HEK293 (cell line): ENCODE measurements around the gene DDIT4.

Experiments
- CTCF ChIA-PET: fragments of 350-600 bp; formaldehyde crosslinking; extraction: SDS; loops from one replicate; lab custom pipeline; 2021; ENCODE audit warnings: antibody characterized with exemption; lab: Yijun Ruan, JAX
- POLR2A ChIA-PET: fragments of 300-600 bp; formaldehyde crosslinking; extraction: SDS; loops from one replicate; lab custom pipeline; 2020; ENCODE audit warnings: antibody characterized with exemption, inconsistent platforms; lab: Yijun Ruan, JAX
- H3K27ac ChIP-seq: fragments of 200-500 bp; sonication (Bioruptor generic); 2 replicates; pipeline ENCODE4 v1.5.1; 2014; ENCODE audit warnings: low read depth, low read length, control low read depth, inconsistent platforms; ENCODE audit errors: extremely low read depth
- H3K36me3 ChIP-seq, 2 experiments: fragments of 200-500 bp in 1 of 2; sonication (Bioruptor generic) in 1 of 2; 1 replicate in 1 of 2; 2 replicates in 1 of 2; pipeline ENCODE4 v1.5.1; 2014 to 2017; ENCODE audit warnings: inconsistent platforms in 2 of 2, low read length in 2 of 2; ENCODE audit not compliant: control insufficient read depth in 2 of 2, insufficient read depth in 1 of 2
- H3K4me1 ChIP-seq: fragments of 200-500 bp; sonication (Bioruptor generic); 2 replicates; pipeline ENCODE4 v1.5.1; 2014; ENCODE audit warnings: mild to moderate bottlenecking, low read length, inconsistent platforms; ENCODE audit not compliant: control insufficient read depth, insufficient read depth
- H3K4me3 ChIP-seq: 2 replicates; pipeline ENCODE4 v1.5.1; 2011; ENCODE audit warnings: low read depth, mild to moderate bottlenecking, control low read depth, low read length, moderate library complexity
- H3K9me3 ChIP-seq: fragments of 200-500 bp; sonication (Bioruptor generic); 2 replicates; pipeline ENCODE4 v1.5.1; 2014; ENCODE audit warnings: low read depth, low read length, inconsistent platforms; ENCODE audit not compliant: control insufficient read depth, insufficient read depth
- AEBP2 ChIP-seq: fragments of 450-650 bp; formaldehyde crosslinking; IDR thresholded peaks from 2 replicates; pipeline ENCODE4 v1.5.1; 2016; ENCODE audit warnings: missing biosample characterization, missing genetic modification characterization, borderline replicate concordance
- FEZF1 ChIP-seq: fragments of 450-650 bp; formaldehyde crosslinking; IDR thresholded peaks from 2 replicates; pipeline ENCODE4 v1.5.1; 2016; ENCODE audit warnings: missing biosample characterization, missing genetic modification characterization
- GLI2 ChIP-seq: fragments of 450-650 bp; formaldehyde crosslinking; IDR thresholded peaks from 2 replicates; pipeline ENCODE4; 2017; ENCODE audit warnings: missing biosample characterization, missing genetic modification characterization, low read depth, borderline replicate concordance
- GLIS1 ChIP-seq: fragments of 450-650 bp; formaldehyde crosslinking; IDR thresholded peaks from 2 replicates; pipeline ENCODE4 v1.5.1; 2016; ENCODE audit warnings: missing biosample characterization, missing genetic modification characterization
- REST ChIP-seq: fragments of 450-650 bp; formaldehyde crosslinking; IDR thresholded peaks from 2 replicates; pipeline ENCODE4 v1.5.1; 2016; ENCODE audit warnings: missing biosample characterization, missing genetic modification characterization
- SP2 ChIP-seq: fragments of 450-650 bp; formaldehyde crosslinking; IDR thresholded peaks from 2 replicates; pipeline ENCODE4 v1.5.1; 2016; ENCODE audit warnings: missing biosample characterization, missing genetic modification characterization
- ZBTB8A ChIP-seq: fragments of 450-650 bp; formaldehyde crosslinking; IDR thresholded peaks from 2 replicates; pipeline ENCODE4 v1.5.1; 2016; ENCODE audit warnings: missing biosample characterization, missing genetic modification characterization
- ZFHX2 ChIP-seq: fragments of 450-650 bp; formaldehyde crosslinking; conservative IDR thresholded peaks from 2 replicates; pipeline ENCODE4 v1.5.1; 2016; ENCODE audit warnings: missing biosample characterization, missing genetic modification characterization
- ZNF132 ChIP-seq: fragments of 450-650 bp; formaldehyde crosslinking; IDR thresholded peaks from 2 replicates; pipeline ENCODE4 v1.5.1; 2017; ENCODE audit warnings: missing biosample characterization, missing genetic modification characterization, borderline replicate concordance
- ZNF16 ChIP-seq: fragments of 450-650 bp; formaldehyde crosslinking; IDR thresholded peaks from 2 replicates; pipeline ENCODE4 v1.5.1; 2016; ENCODE audit warnings: low read depth, missing biosample characterization, missing genetic modification characterization
- ZNF274 ChIP-seq, 2 experiments: fragments of 200-500 bp in 1 of 2; fragments of 450-650 bp in 1 of 2; sonication (Bioruptor generic) in 1 of 2; formaldehyde crosslinking in 1 of 2; IDR thresholded peaks; 2 replicates each; pipeline versions ENCODE4 v1.5.1 to v1.6.1; 2014 to 2016; ENCODE audit warnings: borderline replicate concordance in 1 of 2, inconsistent platforms in 1 of 2, low read length in 1 of 2, missing biosample characterization in 1 of 2, missing genetic modification characterization in 1 of 2
- ZNF391 ChIP-seq: fragments of 450-650 bp; formaldehyde crosslinking; IDR thresholded peaks from 2 replicates; pipeline ENCODE4 v1.5.1; 2016; ENCODE audit warnings: low read depth, missing biosample characterization, missing genetic modification characterization, borderline replicate concordance
- ZNF398 ChIP-seq: fragments of 450-650 bp; formaldehyde crosslinking; IDR thresholded peaks from 2 replicates; pipeline ENCODE4 v1.5.1; 2017; ENCODE audit warnings: missing biosample characterization, missing genetic modification characterization
- ZNF488 ChIP-seq: fragments of 450-650 bp; formaldehyde crosslinking; IDR thresholded peaks from 2 replicates; pipeline ENCODE4 v1.5.1; 2016; ENCODE audit warnings: missing biosample characterization, missing genetic modification characterization
- ZNF501 ChIP-seq: fragments of 450-650 bp; formaldehyde crosslinking; IDR thresholded peaks from 2 replicates; pipeline ENCODE4 v1.5.1; 2016; ENCODE audit warnings: missing biosample characterization, missing genetic modification characterization
- ZNF530 ChIP-seq: fragments of 450-650 bp; formaldehyde crosslinking; IDR thresholded peaks from 2 replicates; pipeline ENCODE4 v1.5.1; 2016; ENCODE audit warnings: low read depth, missing biosample characterization, missing genetic modification characterization
- ZSCAN23 ChIP-seq: fragments of 450-650 bp; formaldehyde crosslinking; IDR thresholded peaks from 2 replicates; pipeline ENCODE4 v1.5.1; 2016; ENCODE audit warnings: missing biosample characterization, missing genetic modification characterization
- ZSCAN30 ChIP-seq: fragments of 450-650 bp; IDR thresholded peaks from 2 replicates; pipeline ENCODE4 v1.5.1; 2018; ENCODE audit warnings: missing biosample characterization, mild to moderate bottlenecking, missing genetic modification characterization, moderate library complexity
- TF ChIP-seq, protein P1 (sequence below): fragments of 450-650 bp; IDR thresholded peaks from 2 replicates; pipeline ENCODE4 v1.5.1; 2018; ENCODE audit warnings: missing biosample characterization, missing genetic modification characterization
- TF ChIP-seq, protein P2 (sequence below): fragments of 450-650 bp; formaldehyde crosslinking; IDR thresholded peaks from 2 replicates; pipeline ENCODE4 v1.5.1; 2017; ENCODE audit warnings: missing biosample characterization, missing genetic modification characterization
- TF ChIP-seq, protein P3 (sequence below): fragments of 450-650 bp; formaldehyde crosslinking; IDR thresholded peaks from 2 replicates; pipeline ENCODE4 v1.5.1; 2016; ENCODE audit warnings: missing biosample characterization, missing genetic modification characterization, low read depth

Gene DDIT4

GRCh38 chr10:72259491-72260238, 14.1 kb upstream of the DDIT4 start:
- H3K27ac ChIP-seq = peak overlapping the region; percentile 94
- H3K9me3 ChIP-seq = no peaks in the 10 kb centered on the region
- H3K4me1 ChIP-seq = peaks cover 29% of the 10 kb centered on the region
- ChIA-PET CTCF (interaction anchor here (0.5 to 3.3 kb wide), 5 partner anchors 7 to 77 kb away, joined by 3 to 27 read pairs (median 3); partner anchors contain the start of gene DDIT4), POLR2A (interaction anchor here (0.8 to 5.8 kb wide), 9 partner anchors 11 to 75 kb away, joined by 3 to 120 read pairs (median 11); partner anchors contain the start of gene DDIT4)
- no peaks in the 10 kb centered on the region for H3K36me3 ChIP-seq
- H3K4me3 ChIP-seq = no peak overlapping the region
- TF ChIP-seq, protein P1, sequence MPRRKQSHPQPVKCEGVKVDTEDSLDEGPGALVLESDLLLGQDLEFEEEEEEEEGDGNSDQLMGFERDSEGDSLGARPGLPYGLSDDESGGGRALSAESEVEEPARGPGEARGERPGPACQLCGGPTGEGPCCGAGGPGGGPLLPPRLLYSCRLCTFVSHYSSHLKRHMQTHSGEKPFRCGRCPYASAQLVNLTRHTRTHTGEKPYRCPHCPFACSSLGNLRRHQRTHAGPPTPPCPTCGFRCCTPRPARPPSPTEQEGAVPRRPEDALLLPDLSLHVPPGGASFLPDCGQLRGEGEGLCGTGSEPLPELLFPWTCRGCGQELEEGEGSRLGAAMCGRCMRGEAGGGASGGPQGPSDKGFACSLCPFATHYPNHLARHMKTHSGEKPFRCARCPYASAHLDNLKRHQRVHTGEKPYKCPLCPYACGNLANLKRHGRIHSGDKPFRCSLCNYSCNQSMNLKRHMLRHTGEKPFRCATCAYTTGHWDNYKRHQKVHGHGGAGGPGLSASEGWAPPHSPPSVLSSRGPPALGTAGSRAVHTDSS = no peak
- no peak for TF ChIP-seq ZNF501 (tag by site-specific recombination)
- TF ChIP-seq FEZF1 (tag by site-specific recombination) = peak; percentile 46; the same call in 1 of the 2 replicates
- 0 out of 2 replicates have a peak, but pooled peaks have one; percentile 30 for TF ChIP-seq ZSCAN30 (tag by site-specific recombination)
- peak; percentile 33; the same call in 1 of the 2 replicates for TF ChIP-seq GLIS1
- no peak for TF ChIP-seq REST (tag by site-specific recombination)
- 0 out of 2 replicates have a peak, but pooled peaks have one; percentile 5 for TF ChIP-seq ZFHX2
- TF ChIP-seq ZNF274 (IDR thresholded peaks at IDR 0.05; ENCODE audit: low read length) = no peak
- TF ChIP-seq ZNF274 (tag by site-specific recombination; IDR thresholded peaks at IDR 0.05; ENCODE audit: borderline replicate concordance) = no peak
- peak; percentile 25; the same call in 1 of the 2 replicates for TF ChIP-seq SP2 (tag by site-specific recombination)
- TF ChIP-seq, protein P2, sequence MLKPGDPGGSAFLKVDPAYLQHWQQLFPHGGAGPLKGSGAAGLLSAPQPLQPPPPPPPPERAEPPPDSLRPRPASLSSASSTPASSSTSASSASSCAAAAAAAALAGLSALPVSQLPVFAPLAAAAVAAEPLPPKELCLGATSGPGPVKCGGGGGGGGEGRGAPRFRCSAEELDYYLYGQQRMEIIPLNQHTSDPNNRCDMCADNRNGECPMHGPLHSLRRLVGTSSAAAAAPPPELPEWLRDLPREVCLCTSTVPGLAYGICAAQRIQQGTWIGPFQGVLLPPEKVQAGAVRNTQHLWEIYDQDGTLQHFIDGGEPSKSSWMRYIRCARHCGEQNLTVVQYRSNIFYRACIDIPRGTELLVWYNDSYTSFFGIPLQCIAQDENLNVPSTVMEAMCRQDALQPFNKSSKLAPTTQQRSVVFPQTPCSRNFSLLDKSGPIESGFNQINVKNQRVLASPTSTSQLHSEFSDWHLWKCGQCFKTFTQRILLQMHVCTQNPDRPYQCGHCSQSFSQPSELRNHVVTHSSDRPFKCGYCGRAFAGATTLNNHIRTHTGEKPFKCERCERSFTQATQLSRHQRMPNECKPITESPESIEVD (tag by site-specific recombination) = 0 out of 2 replicates have a peak, but pooled peaks have one; percentile 24
- TF ChIP-seq ZNF398 = peak; percentile 43
- TF ChIP-seq ZNF132 (tag by site-specific recombination) = no peak
- TF ChIP-seq ZSCAN23 (tag by site-specific recombination) = no peak
- TF ChIP-seq ZNF16 (tag by site-specific recombination) = peak; percentile 73; the same call in 1 of the 2 replicates
- no peak for TF ChIP-seq AEBP2
- no peak for TF ChIP-seq ZNF391 (tag by site-specific recombination)
- TF ChIP-seq ZNF530 (tag by site-specific recombination) = no peak
- TF ChIP-seq ZBTB8A = peak; percentile 31; the same call in 1 of the 2 replicates
- TF ChIP-seq, protein P3, sequence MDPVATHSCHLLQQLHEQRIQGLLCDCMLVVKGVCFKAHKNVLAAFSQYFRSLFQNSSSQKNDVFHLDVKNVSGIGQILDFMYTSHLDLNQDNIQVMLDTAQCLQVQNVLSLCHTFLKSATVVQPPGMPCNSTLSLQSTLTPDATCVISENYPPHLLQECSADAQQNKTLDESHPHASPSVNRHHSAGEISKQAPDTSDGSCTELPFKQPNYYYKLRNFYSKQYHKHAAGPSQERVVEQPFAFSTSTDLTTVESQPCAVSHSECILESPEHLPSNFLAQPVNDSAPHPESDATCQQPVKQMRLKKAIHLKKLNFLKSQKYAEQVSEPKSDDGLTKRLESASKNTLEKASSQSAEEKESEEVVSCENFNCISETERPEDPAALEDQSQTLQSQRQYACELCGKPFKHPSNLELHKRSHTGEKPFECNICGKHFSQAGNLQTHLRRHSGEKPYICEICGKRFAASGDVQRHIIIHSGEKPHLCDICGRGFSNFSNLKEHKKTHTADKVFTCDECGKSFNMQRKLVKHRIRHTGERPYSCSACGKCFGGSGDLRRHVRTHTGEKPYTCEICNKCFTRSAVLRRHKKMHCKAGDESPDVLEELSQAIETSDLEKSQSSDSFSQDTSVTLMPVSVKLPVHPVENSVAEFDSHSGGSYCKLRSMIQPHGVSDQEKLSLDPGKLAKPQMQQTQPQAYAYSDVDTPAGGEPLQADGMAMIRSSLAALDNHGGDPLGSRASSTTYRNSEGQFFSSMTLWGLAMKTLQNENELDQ (tag by site-specific recombination) = no peak
- TF ChIP-seq GLI2 = no peak
- no peak for TF ChIP-seq ZNF488
